ENCODE results near the gene CNOT9.

DNA sequence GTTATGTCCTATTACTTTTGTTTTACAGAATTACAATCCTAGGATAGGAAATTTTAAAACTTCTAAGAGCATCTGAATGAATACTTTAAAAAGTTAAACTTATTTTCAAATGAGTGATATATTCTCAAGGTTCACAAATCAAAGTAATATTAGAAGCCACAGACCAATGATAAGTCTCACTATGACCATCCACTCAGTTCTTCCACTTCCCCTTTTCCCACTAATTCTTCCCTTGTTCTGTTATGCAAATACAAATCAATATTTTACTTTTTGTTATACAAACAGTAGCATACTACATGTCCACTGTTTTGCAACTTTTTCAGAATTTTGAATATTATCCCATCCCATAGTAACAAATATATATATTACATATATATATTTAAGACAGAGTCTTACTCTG, 20.7 kb upstream of the CNOT9 start:
- TF ChIP-seq, protein P1, sequence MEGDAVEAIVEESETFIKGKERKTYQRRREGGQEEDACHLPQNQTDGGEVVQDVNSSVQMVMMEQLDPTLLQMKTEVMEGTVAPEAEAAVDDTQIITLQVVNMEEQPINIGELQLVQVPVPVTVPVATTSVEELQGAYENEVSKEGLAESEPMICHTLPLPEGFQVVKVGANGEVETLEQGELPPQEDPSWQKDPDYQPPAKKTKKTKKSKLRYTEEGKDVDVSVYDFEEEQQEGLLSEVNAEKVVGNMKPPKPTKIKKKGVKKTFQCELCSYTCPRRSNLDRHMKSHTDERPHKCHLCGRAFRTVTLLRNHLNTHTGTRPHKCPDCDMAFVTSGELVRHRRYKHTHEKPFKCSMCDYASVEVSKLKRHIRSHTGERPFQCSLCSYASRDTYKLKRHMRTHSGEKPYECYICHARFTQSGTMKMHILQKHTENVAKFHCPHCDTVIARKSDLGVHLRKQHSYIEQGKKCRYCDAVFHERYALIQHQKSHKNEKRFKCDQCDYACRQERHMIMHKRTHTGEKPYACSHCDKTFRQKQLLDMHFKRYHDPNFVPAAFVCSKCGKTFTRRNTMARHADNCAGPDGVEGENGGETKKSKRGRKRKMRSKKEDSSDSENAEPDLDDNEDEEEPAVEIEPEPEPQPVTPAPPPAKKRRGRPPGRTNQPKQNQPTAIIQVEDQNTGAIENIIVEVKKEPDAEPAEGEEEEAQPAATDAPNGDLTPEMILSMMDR (IDR thresholded peaks at IDR 0.05 in 4 of 5, conservative IDR thresholded peaks at IDR 0.05 in 1 of 5): no peak
- TF ChIP-seq POLR2A (IDR thresholded peaks at IDR 0.05): no peak
